HPDE6-E6E7 (cell line): ENCODE results near the gene TTLL3.
"Not testable (repeated sequence)": the region's sequence is repeated elsewhere in the genome, so short reads cannot be mapped to it uniquely, and the experiment has no call there.

Experiments used
- DNase-seq: peaks from one replicate; pipeline ENCODE4 v3.0.0; 2011; ENCODE audit warnings: missing footprints; ENCODE audit errors: extremely low spot score

TTLL3 gene

GRCh38 chr3:9837701-9838582 is 27.9 kb downstream of the TTLL3 start:
- DNase-seq = no peak

- no peak for DNase-seq
These were observed 28.8 kb downstream of the TTLL3 start for GRCh38 chr3:9838856-9839255.

GRCh38 chr3:9841015-9841414 is 31.0 kb downstream of the TTLL3 start:
- no peak for DNase-seq

- peak; percentile 82 for DNase-seq
These were observed 33.8 kb downstream of the TTLL3 start, which contains the start of gene RPUSD3 for GRCh38 chr3:9843715-9844438. Gene RPUSD3 (minus strand): TSS chr3:9844008. CDS start chr3:9843990, 18 bp downstream.

GRCh38 chr3:9846231-9846630 is 36.2 kb downstream of the TTLL3 start:
- no peak for DNase-seq

GRCh38 chr3:9846931-9847488 is 36.9 kb downstream of the TTLL3 start:
- DNase-seq = no peak

GRCh38 chr3:9847870-9848269 is 37.8 kb downstream of the TTLL3 start:
- not testable (repeated sequence) for DNase-seq

GRCh38 chr3:9848860-9849259 is 38.8 kb downstream of the TTLL3 start:
- DNase-seq = not testable (repeated sequence)

- not testable (repeated sequence) for DNase-seq
These were observed 41.3 kb downstream of the TTLL3 start for GRCh38 chr3:9851383-9851782.

GRCh38 chr3:9851926-9852325 is 41.9 kb downstream of the TTLL3 start:
- not testable (repeated sequence) for DNase-seq

GRCh38 chr3:9852528-9852927 is 42.5 kb downstream of the TTLL3 start:
- DNase-seq = no peak

GRCh38 chr3:9854291-9854940 is 44.4 kb downstream of the TTLL3 start:
- DNase-seq = not testable (repeated sequence)

- DNase-seq = no peak
These were observed 45.5 kb downstream of the TTLL3 start for GRCh38 chr3:9855594-9855993.

- no peak for DNase-seq
These were observed 49.5 kb downstream of the TTLL3 start for GRCh38 chr3:9859530-9860025.

- DNase-seq = no peak
These were observed 51.1 kb downstream of the TTLL3 start for GRCh38 chr3:9861201-9861600.

GRCh38 chr3:9861626-9862130 is 51.6 kb downstream of the TTLL3 start:
- DNase-seq = no peak

- DNase-seq = no peak
These were observed 52.5 kb downstream of the TTLL3 start for GRCh38 chr3:9862391-9863057.

- DNase-seq = no peak
These were observed 53.2 kb downstream of the TTLL3 start for GRCh38 chr3:9863058-9863772.

- no peak for DNase-seq
These were observed 54.3 kb downstream of the TTLL3 start for GRCh38 chr3:9864200-9864927.
